ENCODE data around the gene CMC4. TPM values are rescaled to one million over a fixed set of nuclear protein-coding genes. Genes with fewer than 3 reads are reported as not detected.

CMC4 gene
- total and polyA plus RNA-seq, 2 of the 4 experiments (the other 2 are of a cell fraction) = 6.4 to 8.4 TPM

GRCh38 chrX:155053656-155054055 is 17.3 kb downstream of the CMC4 start:
- Histone ChIP-seq H4K8ac (ENCODE audit: low read depth in 2 of 2, low read length in 2 of 2) (no peak overlapping the region), H4K91ac (ENCODE audit: insufficient read depth, low read depth, low read length) (no peak overlapping the region), H3K27ac (ENCODE audit: insufficient read depth, low read length) (no peak overlapping the region), H4K5ac (ENCODE audit: low read depth, low read length) (no peak overlapping the region), H2BK5ac (ENCODE audit: low read depth, low read length, poor library complexity, severe bottlenecking) (no peak overlapping the region), H2AK9ac (replicated peaks; ENCODE audit: low read depth, low read length, poor library complexity) (no peak overlapping the region), H3K9me3 (ENCODE audit: control insufficient read depth, insufficient read depth, low read length) (no peaks in the 10 kb centered on the region), H3K36me3 (ENCODE audit: control insufficient read depth, insufficient read depth, low read length) (peaks cover 2% of the 10 kb centered on the region; the same call in 1 of the 2 replicates), H3K79me1 (ENCODE audit: low read depth in 1 of 2, low read length in 2 of 2) (no peaks in the 10 kb centered on the region), H3K4me2 (ENCODE audit: low read depth, low read length) (no peak overlapping the region), H2BK15ac (ENCODE audit: low read depth, low read length) (no peak overlapping the region), H2BK120ac (ENCODE audit: low read depth, low read length) (no peak overlapping the region), H4K20me1 (ENCODE audit: insufficient read depth, low read length) (no peaks in the 10 kb centered on the region), H3K9ac (ENCODE audit: low read depth, low read length) (no peak overlapping the region), H3K23ac (ENCODE audit: low read depth, low read length) (no peak overlapping the region), H3K14ac (replicated peaks; ENCODE audit: low read depth, low read length) (no peak overlapping the region), H3K27me3 (ENCODE audit: control insufficient read depth, insufficient read depth, low read length) (no peaks in the 10 kb centered on the region), H3K4me1 (ENCODE audit: control insufficient read depth, insufficient read depth, low read length) (no peaks in the 10 kb centered on the region), H3K18ac (ENCODE audit: low read depth, low read length) (no peak overlapping the region), H3K9me1 (ENCODE audit: insufficient read depth, low read length) (no peaks in the 10 kb centered on the region), H2BK20ac (ENCODE audit: low read depth, low read length) (no peak overlapping the region), H2AK5ac (ENCODE audit: low read depth, low read length) (no peak overlapping the region), H2AFZ (replicated peaks; ENCODE audit: low read length, poor library complexity) (no peak overlapping the region), H3K4ac (ENCODE audit: low read depth, low read length) (no peak overlapping the region), H3K4me3 (ENCODE audit: insufficient read depth, low read depth, low read length) (no peak overlapping the region), H3K56ac (ENCODE audit: extremely low read depth, insufficient read depth, low read length) (no peak overlapping the region)
- dilution Hi-C loops (cut with HindIII; ENCODE audit: low sequenced_read_pairs, unreplicated experiment) (no loop called here), intact Hi-C loops (cut with micrococcal nuclease) (no loop called here), in situ Hi-C loops (cut with MboI; ENCODE audit: low sequenced_read_pairs) (no loop called here)
- no TSS peak for BruUV-seq (replicated peaks)
- ATAC-seq (ENCODE audit: low read depth) (no peak), DNase-seq (no peak)
- no peak for TF ChIP-seq CEBPB (IDR thresholded peaks at IDR 0.05; ENCODE audit: low read depth, low read length)
- no peak for TF ChIP-seq CTCF (conservative IDR thresholded peaks at IDR 0.05; ENCODE audit: low read depth, low read length)
- TF ChIP-seq FOS (IDR thresholded peaks at IDR 0.05; ENCODE audit: low read depth, low read length) = no peak
- TF ChIP-seq RFX5 (IDR thresholded peaks at IDR 0.05; ENCODE audit: low read depth, low read length) = no peak
- no peak for TF ChIP-seq BHLHE40 (IDR thresholded peaks at IDR 0.05; ENCODE audit: low read depth, low read length)
- no peak for TF ChIP-seq ELK1 (IDR thresholded peaks at IDR 0.05; ENCODE audit: borderline replicate concordance, low read depth, low read length)
- no peak for TF ChIP-seq POLR2A (IDR thresholded peaks at IDR 0.05; ENCODE audit: low read depth, low read length)
- TF ChIP-seq USF2 (IDR thresholded peaks at IDR 0.05; ENCODE audit: low read depth, low read length) = no peak
- TF ChIP-seq MXI1 (IDR thresholded peaks at IDR 0.05; ENCODE audit: borderline replicate concordance, low read depth, low read length) = no peak
- ChIA-PET POLR2A (ENCODE audit: unreplicated experiment) (no interaction called here), CTCF (no interaction called here)
- WGBS, 2 experiments (ENCODE audit: extremely low coverage in 2 of 2, insufficient read length in 1 of 2) = 83% methylated on average over 2 of the region's 3 CpGs; no CpG with 5 or more reads in 1 of the 2 experiments
